Measurements from ENCODE around the gene METTL1.

The METTL1 gene

GRCh38 chr12:57719777-57720605 is 51.9 kb downstream of the METTL1 start:
- Mint-ChIP-seq H3K27me3 (no peaks in the 10 kb centered on the region), H3K36me3 (ENCODE audit: low read depth) (peaks cover 70% of the 10 kb centered on the region), H3K4me1 (ENCODE audit: low read depth) (no peaks in the 10 kb centered on the region), H3K27ac (no peak overlapping the region), H3K4me3 (no peak overlapping the region), H3K9me3 (no peaks in the 10 kb centered on the region)
- intact Hi-C loops (cut with micrococcal nuclease), result no loop called here

- no peaks in the 10 kb centered on the region for H3K9me3 Mint-ChIP-seq
- H3K27ac Mint-ChIP-seq, result no peak overlapping the region
Observed at GRCh38 chr12:57718641-57719528, 53.0 kb downstream of the METTL1 start.

More at GRCh38 chr12:57718641-57719528, 53.0 kb downstream of the METTL1 start:
- H3K4me3 Mint-ChIP-seq, result no peak overlapping the region
- no peaks in the 10 kb centered on the region for H3K27me3 Mint-ChIP-seq
- intact Hi-C loops (cut with micrococcal nuclease), result no loop called here
- peaks cover 78% of the 10 kb centered on the region for H3K36me3 Mint-ChIP-seq (ENCODE audit: low read depth)
- H3K4me1 Mint-ChIP-seq (ENCODE audit: low read depth), result no peaks in the 10 kb centered on the region

Data from dendritic cell treated with granulocyte-macrophage colony-stimulating factor and Interleukin-4, amounts not matched to agents 40 ng/mL and 50 ng/mL, for 4 days (primary cell).